SKM-1 (cell line): Measurements from ENCODE around the gene MAVS.
"Not testable (repeated sequence)": the region's sequence is repeated elsewhere in the genome, so short reads cannot be mapped to it uniquely, and the experiment has no call there.

ENCODE experiments used
- DNase-seq: peaks from one replicate; lab custom pipeline; 2025; ENCODE audit not compliant: unreplicated experiment; lab: John Stamatoyannopoulos, UW

The MAVS gene

GRCh38 chr20:3814928-3815495 is 31.6 kb upstream of the MAVS start:
- no peak for DNase-seq

GRCh38 chr20:3815703-3816315 is 30.8 kb upstream of the MAVS start:
- no peak for DNase-seq

- peak; percentile 7 for DNase-seq
These were observed 28.2 kb upstream of the MAVS start for GRCh38 chr20:3818155-3819151.

- no peak for DNase-seq
These were observed 27.1 kb upstream of the MAVS start for GRCh38 chr20:3819411-3820047.

- DNase-seq = peak; percentile 57
These were observed 26.4 kb upstream of the MAVS start, which contains the start of gene AP5S1 for GRCh38 chr20:3820048-3820900. Gene AP5S1, plus strand, starts transcription at chr20:3820547. Its CDS starts 1,571 bp downstream, at chr20:3822118.

- no peak for DNase-seq
These were observed 25.5 kb upstream of the MAVS start for GRCh38 chr20:3820901-3821727.

- no peak for DNase-seq
These were observed 24.6 kb upstream of the MAVS start for GRCh38 chr20:3821996-3822395.

- DNase-seq = no peak
These were observed 22.8 kb upstream of the MAVS start for GRCh38 chr20:3823881-3824280.

GRCh38 chr20:3825526-3825925 is 21.1 kb upstream of the MAVS start:
- no peak for DNase-seq

GRCh38 chr20:3826420-3826819 is 20.2 kb upstream of the MAVS start:
- DNase-seq = no peak

GRCh38 chr20:3828798-3829197 is 17.8 kb upstream of the MAVS start:
- DNase-seq = no peak

GRCh38 chr20:3829891-3830290 is 16.7 kb upstream of the MAVS start:
- not testable (repeated sequence) for DNase-seq

GRCh38 chr20:3836132-3836531 is 10.5 kb upstream of the MAVS start:
- DNase-seq = no peak

- peak; percentile 11 for DNase-seq
These were observed 7.3 kb upstream of the MAVS start for GRCh38 chr20:3839328-3839727.

- DNase-seq = not testable (repeated sequence)
These were observed 6.4 kb upstream of the MAVS start for GRCh38 chr20:3840201-3840600.

- DNase-seq = no peak
These were observed 4.2 kb upstream of the MAVS start for GRCh38 chr20:3842348-3842930.

- no peak for DNase-seq
These were observed 3.1 kb upstream of the MAVS start for GRCh38 chr20:3843490-3843889.

GRCh38 chr20:3843990-3844619 is 2.5 kb upstream of the MAVS start:
- DNase-seq = not testable (repeated sequence)

- DNase-seq = no peak
These were observed 275 bp upstream of the MAVS start for GRCh38 chr20:3846378-3846739.
